Smooth muscle cell (in vitro differentiated cells): Measurements from ENCODE around the gene TMPRSS6. TPM values are rescaled to one million over a fixed set of nuclear protein-coding genes. Genes with fewer than 3 reads are reported as not detected.

ENCODE experiments used
- DNase-seq: peaks from one replicate; lab custom pipeline; 2025; ENCODE audit not compliant: unreplicated experiment; lab: John Stamatoyannopoulos, UW
- H2AFZ ChIP-seq: fragments of 200-600 bp; sonication (generic); 2 replicates; pipeline ENCODE4 v1.6.0; 2016; ENCODE audit warnings: antibody characterized with exemption, low read depth, mild to moderate bottlenecking
- H3F3A ChIP-seq: fragments of 200-600 bp; sonication (generic); 2 replicates; pipeline ENCODE4 v1.6.0; 2017; ENCODE audit warnings: antibody characterized with exemption, low read depth
- H3K27ac ChIP-seq: fragments of 200-600 bp; sonication (generic); 2 replicates; pipeline ENCODE4 v1.5.1; 2016; ENCODE audit warnings: low read depth, mild to moderate bottlenecking
- H3K27me3 ChIP-seq: fragments of 200-600 bp; sonication (generic); 2 replicates; pipeline ENCODE4 v1.6.1; 2016; ENCODE audit warnings: low read depth, mild to moderate bottlenecking
- H3K36me3 ChIP-seq: fragments of 200-600 bp; sonication (generic); 2 replicates; pipeline ENCODE4 v1.5.1; 2016; ENCODE audit warnings: low read depth
- H3K4me1 ChIP-seq: fragments of 200-600 bp; sonication (generic); 2 replicates; pipeline ENCODE4 v1.5.1; 2016; ENCODE audit warnings: low read depth
- H3K4me2 ChIP-seq: fragments of 200-600 bp; sonication (generic); 2 replicates; pipeline ENCODE4 v1.6.0; 2016; ENCODE audit warnings: mild to moderate bottlenecking
- H3K4me3 ChIP-seq: fragments of 200-600 bp; sonication (generic); 2 replicates; pipeline ENCODE4 v1.5.1; 2016; ENCODE audit warnings: mild to moderate bottlenecking
- H3K79me2 ChIP-seq: fragments of 200-600 bp; sonication (generic); 2 replicates; pipeline ENCODE4 v1.6.0; 2016; ENCODE audit warnings: low read depth, mild to moderate bottlenecking
- H3K9ac ChIP-seq: fragments of 200-600 bp; sonication (generic); 2 replicates; pipeline ENCODE4 v1.6.0; 2016; ENCODE audit warnings: low read depth
- H3K9me3 ChIP-seq: fragments of 200-600 bp; sonication (generic); replicated peaks from 2 replicates; pipeline ENCODE4 v1.5.1; 2016; ENCODE audit warnings: low read depth
- H4K20me1 ChIP-seq: fragments of 200-600 bp; sonication (generic); 2 replicates; pipeline ENCODE4 v1.6.0; 2016; ENCODE audit warnings: low read depth
- WGBS: methylation state at CpG from one replicate; pipeline ENCODE4 v1.1.7; 2016; ENCODE audit warnings: low lambda C conversion rate; 5-methylcytosine and 5-hydroxymethylcytosine counted together
- polyA plus RNA-seq: library from polyadenylated mRNA; unstranded; fragments of >200 nt; fragmentation: Nextera tagmentation; extraction: Ambion mirVana; gene quantifications from 2 replicates; pipeline ENCODE4 v1.2.1, GENCODE V29; 2016
- total RNA-seq: library from RNA; depleted of rRNA; stranded (reverse); fragments of >200 nt; gene quantifications from 2 replicates; pipeline ENCODE4 v1.2.3, GENCODE V29; 2014
- TF ChIP-seq, protein P1 (sequence below): fragments of 200-600 bp; sonication (generic); IDR thresholded peaks from 2 replicates; pipeline ENCODE4 v1.5.1; 2017; ENCODE audit warnings: borderline replicate concordance, mild to moderate bottlenecking, antibody characterized with exemption; ENCODE audit not compliant: insufficient read depth, poor library complexity, severe bottlenecking

Gene TMPRSS6
- total and polyA plus RNA-seq, 2 experiments from 2014 or later = not detected

DNA sequence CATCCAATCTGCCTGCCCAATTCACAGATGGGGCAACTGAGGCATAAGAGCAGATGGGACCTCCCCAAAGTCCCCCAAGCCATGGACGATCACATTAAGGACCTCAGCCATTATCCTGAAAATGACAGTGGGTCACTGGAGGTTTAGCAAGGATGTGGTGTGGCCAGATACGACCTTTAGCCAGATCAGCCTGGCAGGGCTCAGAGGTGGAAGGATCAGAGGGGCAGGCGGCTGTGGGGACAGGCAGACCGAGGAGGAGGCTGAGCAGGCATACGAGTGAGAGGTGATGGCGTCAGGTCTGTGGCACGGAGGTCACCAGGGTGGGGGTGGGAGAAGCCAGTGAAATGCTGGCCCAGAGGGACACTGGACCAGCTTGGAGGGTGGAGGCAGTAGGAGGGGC is 14.1 kb upstream of the TMPRSS6 start:
- H3K9ac ChIP-seq = no peak overlapping the region
- TF ChIP-seq, protein P1, sequence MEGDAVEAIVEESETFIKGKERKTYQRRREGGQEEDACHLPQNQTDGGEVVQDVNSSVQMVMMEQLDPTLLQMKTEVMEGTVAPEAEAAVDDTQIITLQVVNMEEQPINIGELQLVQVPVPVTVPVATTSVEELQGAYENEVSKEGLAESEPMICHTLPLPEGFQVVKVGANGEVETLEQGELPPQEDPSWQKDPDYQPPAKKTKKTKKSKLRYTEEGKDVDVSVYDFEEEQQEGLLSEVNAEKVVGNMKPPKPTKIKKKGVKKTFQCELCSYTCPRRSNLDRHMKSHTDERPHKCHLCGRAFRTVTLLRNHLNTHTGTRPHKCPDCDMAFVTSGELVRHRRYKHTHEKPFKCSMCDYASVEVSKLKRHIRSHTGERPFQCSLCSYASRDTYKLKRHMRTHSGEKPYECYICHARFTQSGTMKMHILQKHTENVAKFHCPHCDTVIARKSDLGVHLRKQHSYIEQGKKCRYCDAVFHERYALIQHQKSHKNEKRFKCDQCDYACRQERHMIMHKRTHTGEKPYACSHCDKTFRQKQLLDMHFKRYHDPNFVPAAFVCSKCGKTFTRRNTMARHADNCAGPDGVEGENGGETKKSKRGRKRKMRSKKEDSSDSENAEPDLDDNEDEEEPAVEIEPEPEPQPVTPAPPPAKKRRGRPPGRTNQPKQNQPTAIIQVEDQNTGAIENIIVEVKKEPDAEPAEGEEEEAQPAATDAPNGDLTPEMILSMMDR = no peak
- no peaks in the 10 kb centered on the region for H3K27me3 ChIP-seq
- H3K27ac ChIP-seq = no peak overlapping the region
- H3K79me2 ChIP-seq = no peaks in the 10 kb centered on the region
- H3K4me2 ChIP-seq = no peak overlapping the region
- no peak overlapping the region for H2AFZ ChIP-seq
- H3F3A ChIP-seq = no peaks in the 10 kb centered on the region
- no peak overlapping the region for H3K4me3 ChIP-seq
- WGBS = 93% methylated on average over 7 of the region's 7 CpGs
- DNase-seq = no peak
- no peaks in the 10 kb centered on the region for H3K9me3 ChIP-seq
- H3K4me1 ChIP-seq = no peaks in the 10 kb centered on the region
- H3K36me3 ChIP-seq = no peaks in the 10 kb centered on the region
- H4K20me1 ChIP-seq = no peaks in the 10 kb centered on the region

DNA sequence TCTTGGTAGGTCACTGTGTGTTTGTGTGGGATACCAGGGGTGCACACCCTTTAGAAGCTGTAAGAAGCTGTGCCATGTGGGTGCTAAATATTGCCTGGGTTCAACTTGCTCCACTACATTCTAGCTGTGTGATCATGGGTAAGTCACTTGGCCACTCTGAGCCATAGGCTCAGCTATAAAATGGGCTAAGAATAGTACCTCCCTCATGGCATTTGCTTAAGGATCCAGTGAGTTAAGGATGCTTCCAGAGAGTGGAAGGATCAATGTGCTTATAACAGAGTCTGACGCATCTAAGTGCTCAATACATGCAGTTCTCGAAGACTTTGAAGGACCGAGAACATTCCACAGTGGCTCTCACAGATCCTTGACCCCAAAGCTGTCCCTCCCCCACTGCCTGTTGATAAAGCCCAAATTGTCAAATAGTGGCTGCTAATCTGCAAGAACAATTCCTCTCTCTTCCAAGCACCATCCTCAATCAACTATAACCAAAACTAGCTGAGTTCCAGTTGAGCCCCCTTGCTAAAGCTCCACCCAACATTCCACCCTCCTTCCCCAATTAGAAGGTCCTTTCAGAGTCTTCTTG is 13.2 kb upstream of the TMPRSS6 start:
- Histone ChIP-seq H3K79me2 (no peaks in the 10 kb centered on the region), H2AFZ (no peak overlapping the region), H3F3A (no peaks in the 10 kb centered on the region), H3K27me3 (no peaks in the 10 kb centered on the region), H3K4me3 (no peak overlapping the region), H3K4me1 (no peaks in the 10 kb centered on the region), H3K9me3 (no peaks in the 10 kb centered on the region), H3K27ac (no peak overlapping the region), H3K4me2 (no peak overlapping the region), H3K36me3 (no peaks in the 10 kb centered on the region), H4K20me1 (no peaks in the 10 kb centered on the region), H3K9ac (no peak overlapping the region)
- no peak for DNase-seq
- 93% methylated on average over 3 of the region's 3 CpGs for WGBS
- TF ChIP-seq, protein P1 = no peak

DNA sequence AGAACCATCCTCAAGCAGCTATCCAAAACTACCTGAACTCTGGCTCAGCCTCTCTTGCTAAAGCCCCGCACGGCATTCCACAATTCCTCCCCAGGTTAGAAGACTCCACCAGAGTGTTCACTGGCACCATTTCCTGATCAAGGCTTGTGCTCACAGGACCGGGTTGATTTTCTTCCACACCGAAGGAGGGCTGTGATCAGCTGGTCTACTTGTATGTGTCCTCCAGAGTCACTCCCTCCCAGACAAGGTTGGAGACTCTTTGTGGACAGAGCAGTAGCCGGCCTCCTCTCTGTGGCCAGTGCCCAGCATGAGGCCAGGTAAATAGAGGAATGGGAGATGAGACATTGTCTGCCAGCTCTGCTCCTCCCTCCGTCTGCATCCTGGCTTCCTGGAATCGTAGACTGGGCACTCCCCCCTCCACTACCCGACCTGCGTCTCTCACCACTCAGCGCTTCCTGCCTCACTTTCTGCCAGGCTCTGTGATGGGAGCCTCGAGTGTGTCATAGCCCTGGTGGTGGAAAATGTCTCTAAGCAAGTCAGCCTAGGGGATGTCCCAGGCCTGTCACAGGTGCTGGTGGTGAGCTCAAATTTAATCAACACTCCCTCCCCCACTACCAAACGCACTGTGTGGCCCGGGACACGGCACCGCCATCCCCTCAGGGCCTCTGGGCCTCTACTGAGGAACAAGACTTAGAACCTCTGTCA is 12.5 kb upstream of the TMPRSS6 start:
- no peak for DNase-seq
- Histone ChIP-seq H3K4me1 (no peaks in the 10 kb centered on the region), H4K20me1 (no peaks in the 10 kb centered on the region), H3K79me2 (no peaks in the 10 kb centered on the region), H3K4me3 (no peak overlapping the region), H3K9ac (no peak overlapping the region), H3K27me3 (no peaks in the 10 kb centered on the region), H3K9me3 (no peaks in the 10 kb centered on the region), H3K27ac (peak overlapping the region; percentile 39), H2AFZ (peak overlapping the region; percentile 70), H3K36me3 (no peaks in the 10 kb centered on the region), H3K4me2 (peak overlapping the region; percentile 26), H3F3A (no peaks in the 10 kb centered on the region)
- TF ChIP-seq, protein P1 = no peak
- WGBS = 53% methylated on average over 15 of the region's 15 CpGs
